Body of pancreas (tissue), 4 donors: ENCODE measurements around the gene ANKRD33B. TPM values are rescaled to one million over a fixed set of nuclear protein-coding genes. Genes with fewer than 3 reads are reported as not detected.
"Not testable (repeated sequence)": the region's sequence is repeated elsewhere in the genome, so short reads cannot be mapped to it uniquely, and the experiment has no call there.

Source experiments
- ATAC-seq: fragments of 150-250 bp; one replicate; pipeline ENCODE4 v1.9.1; 2016
- DNase-seq, 4 donors: peaks; one replicate each; pipeline ENCODE4 v3.0.0-alpha.2; 2019
- H3K27ac ChIP-seq, 4 donors: fragments of 200-600 bp; sonication (generic); 1 replicate in 3 of 4; 2 replicates in 1 of 4; pipeline versions ENCODE4 v1.5.1 to v1.6.1; 2016 to 2019; ENCODE audit warnings: mild to moderate bottlenecking in 1 of 4, mixed read lengths in 1 of 4, moderate library complexity in 1 of 4
- H3K27me3 ChIP-seq, 2 donors: fragments of 200-600 bp; sonication (generic); one replicate each; pipeline ENCODE4 v1.6.0; 2016; ENCODE audit warnings: mild to moderate bottlenecking in 1 of 2
- H3K36me3 ChIP-seq, 2 donors: fragments of 200-600 bp; sonication (generic); replicated peaks in 1 of 2; 2 replicates each; pipeline ENCODE4 v1.5.1; 2016; ENCODE audit warnings: low read depth in 2 of 2; ENCODE audit not compliant: insufficient read depth in 1 of 2
- H3K4me1 ChIP-seq: fragments of 200-600 bp; sonication (generic); one replicate; pipeline ENCODE4 v1.6.0; 2016
- H3K4me3 ChIP-seq, 2 donors: fragments of 200-600 bp; sonication (generic); 1 replicate in 1 of 2; 2 replicates in 1 of 2; pipeline ENCODE4 v1.5.1; 2016 to 2019
- H3K9me3 ChIP-seq, 3 donors: fragments of 200-600 bp; sonication (generic); 1 replicate in 2 of 3; 2 replicates in 1 of 3; pipeline ENCODE4 v1.5.1; 2016
- POLR2A ChIP-seq, 3 donors: fragments of 450-650 bp; IDR thresholded peaks; one replicate each; pipeline ENCODE4 v1.6.1; 2016; ENCODE audit warnings: antibody characterized with exemption in 3 of 3, mild to moderate bottlenecking in 2 of 3
- WGBS, 2 donors: methylation state at CpG; one replicate each; pipeline ENCODE4 v1.1.5; 2017; 5-methylcytosine and 5-hydroxymethylcytosine counted together
- intact Hi-C: fragments of 100-400 bp; cut with DNase I; formaldehyde crosslinking; loops from one replicate; pipeline ENCODE4 v1.15.1; 2023
- total RNA-seq, 2 donors: library from RNA; depleted of rRNA; stranded (reverse); fragments of >200 nt; gene quantifications; one replicate each; pipeline ENCODE4 v1.1.0, GENCODE V29; 2016
- TF ChIP-seq, protein P1 (sequence below), 7 experiments: fragments of 450-650 bp in 4 of 7; fragments of 200-600 bp in 3 of 7; sonication (generic) in 3 of 7; IDR thresholded peaks; one replicate each; pipeline ENCODE4 v1.5.1; 2016 to 2019; ENCODE audit warnings: antibody characterized with exemption in 7 of 7

Gene ANKRD33B
- total RNA-seq, 2 donors from 2014 or later: 2.3 to 3.9 TPM

- TF ChIP-seq POLR2A (IDR thresholded peaks at IDR 0.05): no peak
- TF ChIP-seq, protein P1, sequence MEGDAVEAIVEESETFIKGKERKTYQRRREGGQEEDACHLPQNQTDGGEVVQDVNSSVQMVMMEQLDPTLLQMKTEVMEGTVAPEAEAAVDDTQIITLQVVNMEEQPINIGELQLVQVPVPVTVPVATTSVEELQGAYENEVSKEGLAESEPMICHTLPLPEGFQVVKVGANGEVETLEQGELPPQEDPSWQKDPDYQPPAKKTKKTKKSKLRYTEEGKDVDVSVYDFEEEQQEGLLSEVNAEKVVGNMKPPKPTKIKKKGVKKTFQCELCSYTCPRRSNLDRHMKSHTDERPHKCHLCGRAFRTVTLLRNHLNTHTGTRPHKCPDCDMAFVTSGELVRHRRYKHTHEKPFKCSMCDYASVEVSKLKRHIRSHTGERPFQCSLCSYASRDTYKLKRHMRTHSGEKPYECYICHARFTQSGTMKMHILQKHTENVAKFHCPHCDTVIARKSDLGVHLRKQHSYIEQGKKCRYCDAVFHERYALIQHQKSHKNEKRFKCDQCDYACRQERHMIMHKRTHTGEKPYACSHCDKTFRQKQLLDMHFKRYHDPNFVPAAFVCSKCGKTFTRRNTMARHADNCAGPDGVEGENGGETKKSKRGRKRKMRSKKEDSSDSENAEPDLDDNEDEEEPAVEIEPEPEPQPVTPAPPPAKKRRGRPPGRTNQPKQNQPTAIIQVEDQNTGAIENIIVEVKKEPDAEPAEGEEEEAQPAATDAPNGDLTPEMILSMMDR (IDR thresholded peaks at IDR 0.05): no peak
- H3K36me3 ChIP-seq: no peaks in the 10 kb centered on the region
- ATAC-seq (no peak), DNase-seq (no peak)
- intact Hi-C loops: no loop called here
- H3K27ac ChIP-seq: no peak overlapping the region
- H3K9me3 ChIP-seq: no peaks in the 10 kb centered on the region
- no peak overlapping the region for H3K4me3 ChIP-seq
- H3K27me3 ChIP-seq: no peaks in the 10 kb centered on the region
- no peaks in the 10 kb centered on the region for H3K4me1 ChIP-seq
- 58 to 67% methylated on average over 10 to 15 of the region's 15 CpGs for WGBS, 2 donors
Observed at GRCh38 chr5:10636363-10637142, 72.7 kb downstream of the ANKRD33B start.

GRCh38 chr5:10637944-10638343, 74.1 kb downstream of the ANKRD33B start:
- no peak for DNase-seq
- intact Hi-C loops: no loop called here
- no peak overlapping the region for H3K27ac ChIP-seq
- 30 to 39% methylated on average over 10 of the region's 10 CpGs for WGBS, 2 donors
- no peaks in the 10 kb centered on the region for H3K9me3 ChIP-seq
- H3K36me3 ChIP-seq: no peaks in the 10 kb centered on the region
- no peak overlapping the region for H3K4me3 ChIP-seq
- no peaks in the 10 kb centered on the region for H3K4me1 ChIP-seq
- TF ChIP-seq, protein P1 (IDR thresholded peaks at IDR 0.05): no peak
- TF ChIP-seq POLR2A (IDR thresholded peaks at IDR 0.05): no peak
- no peak for ATAC-seq
- H3K27me3 ChIP-seq: no peaks in the 10 kb centered on the region

- H3K4me1 ChIP-seq, intact Hi-C loops, H3K27ac ChIP-seq, ATAC-seq, H3K4me3 ChIP-seq, H3K27me3 ChIP-seq, H3K9me3 ChIP-seq, DNase-seq, H3K36me3 ChIP-seq: not testable (repeated sequence)
- 88 to 91% methylated on average over 39 to 47 of the region's 48 CpGs for WGBS, 2 donors
Observed at GRCh38 chr5:10638723-10639122, 74.9 kb downstream of the ANKRD33B start.

- Histone ChIP-seq H3K36me3 (no peaks in the 10 kb centered on the region), H3K4me1 (no peaks in the 10 kb centered on the region), H3K9me3 (no peaks in the 10 kb centered on the region), H3K4me3 (no peak overlapping the region), H3K27ac (no peak overlapping the region), H3K27me3 (no peaks in the 10 kb centered on the region)
- intact Hi-C loops: no loop called here
- DNase-seq (no peak), ATAC-seq (no peak)
- 94 to 96% methylated on average over 24 to 28 of the region's 48 CpGs for WGBS, 2 donors
- TF ChIP-seq, protein P1 (IDR thresholded peaks at IDR 0.05): no peak
- no peak for TF ChIP-seq POLR2A (IDR thresholded peaks at IDR 0.05)
Observed at GRCh38 chr5:10639846-10640368, 76.0 kb downstream of the ANKRD33B start.

- WGBS, 2 donors: 51 to 66% methylated on average over 7 of the region's 7 CpGs
- DNase-seq (no peak), ATAC-seq (no peak)
- Histone ChIP-seq H3K27me3 (no peaks in the 10 kb centered on the region), H3K27ac (no peak overlapping the region), H3K4me1 (no peaks in the 10 kb centered on the region), H3K36me3 (no peaks in the 10 kb centered on the region), H3K4me3 (no peak overlapping the region), H3K9me3 (no peaks in the 10 kb centered on the region)
- TF ChIP-seq, protein P1 (IDR thresholded peaks at IDR 0.05): no peak
- no peak for TF ChIP-seq POLR2A (IDR thresholded peaks at IDR 0.05)
- intact Hi-C loops: no loop called here
Observed at GRCh38 chr5:10642367-10642766, 78.5 kb downstream of the ANKRD33B start.
